Endothelial cell of umbilical vein (primary cell): ENCODE measurements around the gene FANCC.

Experiments used
- CTCF ChIP-seq, 2 donors: IDR thresholded peaks; 1 replicate in 1 of 2; 2 replicates in 1 of 2; pipeline ENCODE4 v1.5.1; 2011; ENCODE audit warnings: low read length in 2 of 2, mild to moderate bottlenecking in 2 of 2, moderate library complexity in 2 of 2, control low read depth in 1 of 2, inconsistent platforms in 1 of 2, low read depth in 1 of 2; ENCODE audit not compliant: insufficient read depth in 1 of 2; ENCODE audit errors: extremely low read depth in 1 of 2
- JUN ChIP-seq: IDR thresholded peaks from 2 replicates; pipeline ENCODE4 v1.6.1; 2011; ENCODE audit warnings: borderline replicate concordance, low read depth; ENCODE audit not compliant: insufficient read length, insufficient read depth
- MAX ChIP-seq: IDR thresholded peaks from 2 replicates; pipeline ENCODE4 v1.6.1; 2011; ENCODE audit not compliant: insufficient read depth, insufficient read length
- MYC ChIP-seq: IDR thresholded peaks from one replicate; pipeline ENCODE4 v1.6.1; 2011; ENCODE audit warnings: mild to moderate bottlenecking, low read depth, low read length
- POLR2A ChIP-seq: IDR thresholded peaks from 2 replicates; pipeline ENCODE4 v1.6.1; 2012; ENCODE audit warnings: low read depth, mild to moderate bottlenecking, control low read depth, low read length

- TF ChIP-seq CTCF (IDR thresholded peaks at IDR 0.05; ENCODE audit: extremely low read depth in 1 of 2, insufficient read depth in 1 of 2, low read depth in 1 of 2, low read length in 2 of 2) (no peak), MAX (no peak), MYC (no peak), JUN (no peak), POLR2A (no peak)
Measured at GRCh38 chr9:95058795-95059386, 258.6 kb downstream of the FANCC start.
